Hematopoietic multipotent progenitor cell treated with erythropoietin and hydrocortisone succinate and interleukin-3 and kit ligand, for 8 days (in vitro differentiated cells): ENCODE measurements around the gene TESPA1.
A peak's percentile ranks its signal among the peaks of the same experiment; 100 is the strongest.

Source experiments
- DNase-seq: peaks from one replicate; pipeline ENCODE4 v3.0.0-alpha.2; 2015

TESPA1 gene

GRCh38 chr12:54941659-54942058 lies 42.9 kb downstream of the TESPA1 start:
- DNase-seq = no peak

- DNase-seq = no peak
These were observed 43.7 kb downstream of the TESPA1 start for GRCh38 chr12:54940727-54941315.

GRCh38 chr12:54937929-54938328 lies 46.6 kb downstream of the TESPA1 start:
- DNase-seq = no peak

- no peak for DNase-seq
These were observed 47.2 kb downstream of the TESPA1 start for GRCh38 chr12:54937376-54937775.

- DNase-seq = no peak
These were observed 47.8 kb downstream of the TESPA1 start for GRCh38 chr12:54936736-54937135.

- DNase-seq = peak; percentile 78
These were observed 49.2 kb downstream of the TESPA1 start for GRCh38 chr12:54935235-54935951.

- DNase-seq = no peak
These were observed 50.1 kb downstream of the TESPA1 start for GRCh38 chr12:54934419-54934818.

GRCh38 chr12:54933376-54933775 lies 51.2 kb downstream of the TESPA1 start:
- DNase-seq = peak; percentile 87

- DNase-seq = peak; percentile 68
These were observed 51.9 kb downstream of the TESPA1 start for GRCh38 chr12:54932691-54933090.

GRCh38 chr12:54932038-54932437 lies 52.5 kb downstream of the TESPA1 start:
- peak; percentile 81 for DNase-seq

- no peak for DNase-seq
These were observed 54.6 kb downstream of the TESPA1 start for GRCh38 chr12:54929998-54930397.

- no peak for DNase-seq
These were observed 58.3 kb downstream of the TESPA1 start for GRCh38 chr12:54926246-54926645.

- no peak for DNase-seq
These were observed 59.4 kb downstream of the TESPA1 start for GRCh38 chr12:54924972-54925707.

GRCh38 chr12:54917001-54917488 lies 67.5 kb downstream of the TESPA1 start:
- no peak for DNase-seq
